Lower leg skin (tissue), 3 donors: Measurements from ENCODE around the gene SAAL1.

Source experiments
- POLR2A ChIP-seq, 2 donors: fragments of 450-650 bp; IDR thresholded peaks; one replicate each; pipeline ENCODE4 v1.6.1; 2016 to 2017; ENCODE audit warnings: antibody characterized with exemption in 2 of 2, mild to moderate bottlenecking in 1 of 2, moderate library complexity in 1 of 2
- TF ChIP-seq, protein P1 (sequence below), 3 donors: fragments of 450-650 bp; IDR thresholded peaks; one replicate each; pipeline ENCODE4 v1.5.1; 2016; ENCODE audit warnings: antibody characterized with exemption in 3 of 3, mild to moderate bottlenecking in 3 of 3, moderate library complexity in 2 of 3

- TF ChIP-seq, protein P1, sequence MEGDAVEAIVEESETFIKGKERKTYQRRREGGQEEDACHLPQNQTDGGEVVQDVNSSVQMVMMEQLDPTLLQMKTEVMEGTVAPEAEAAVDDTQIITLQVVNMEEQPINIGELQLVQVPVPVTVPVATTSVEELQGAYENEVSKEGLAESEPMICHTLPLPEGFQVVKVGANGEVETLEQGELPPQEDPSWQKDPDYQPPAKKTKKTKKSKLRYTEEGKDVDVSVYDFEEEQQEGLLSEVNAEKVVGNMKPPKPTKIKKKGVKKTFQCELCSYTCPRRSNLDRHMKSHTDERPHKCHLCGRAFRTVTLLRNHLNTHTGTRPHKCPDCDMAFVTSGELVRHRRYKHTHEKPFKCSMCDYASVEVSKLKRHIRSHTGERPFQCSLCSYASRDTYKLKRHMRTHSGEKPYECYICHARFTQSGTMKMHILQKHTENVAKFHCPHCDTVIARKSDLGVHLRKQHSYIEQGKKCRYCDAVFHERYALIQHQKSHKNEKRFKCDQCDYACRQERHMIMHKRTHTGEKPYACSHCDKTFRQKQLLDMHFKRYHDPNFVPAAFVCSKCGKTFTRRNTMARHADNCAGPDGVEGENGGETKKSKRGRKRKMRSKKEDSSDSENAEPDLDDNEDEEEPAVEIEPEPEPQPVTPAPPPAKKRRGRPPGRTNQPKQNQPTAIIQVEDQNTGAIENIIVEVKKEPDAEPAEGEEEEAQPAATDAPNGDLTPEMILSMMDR (IDR thresholded peaks at IDR 0.05): no peak
- no peak for TF ChIP-seq POLR2A (IDR thresholded peaks at IDR 0.05)
Observed at GRCh38 chr11:18091731-18092130, 14.2 kb downstream of the SAAL1 start.
